Loucy (cell line): ENCODE data around the gene PSMD1.

Source experiments
- EZH2phosphoT487 ChIP-seq: fragments of 200-600 bp; IDR thresholded peaks from 2 replicates; pipeline ENCODE4 v1.6.1; 2018; ENCODE audit warnings: antibody characterized with exemption, mild to moderate bottlenecking, moderate library complexity, borderline replicate concordance
- TF ChIP-seq, protein P1 (sequence below): fragments of 200-600 bp; sonication (generic); conservative IDR thresholded peaks from 2 replicates; pipeline ENCODE4 v1.5.1; 2014; ENCODE audit warnings: mild to moderate bottlenecking, antibody characterized with exemption, low read length

DNA sequence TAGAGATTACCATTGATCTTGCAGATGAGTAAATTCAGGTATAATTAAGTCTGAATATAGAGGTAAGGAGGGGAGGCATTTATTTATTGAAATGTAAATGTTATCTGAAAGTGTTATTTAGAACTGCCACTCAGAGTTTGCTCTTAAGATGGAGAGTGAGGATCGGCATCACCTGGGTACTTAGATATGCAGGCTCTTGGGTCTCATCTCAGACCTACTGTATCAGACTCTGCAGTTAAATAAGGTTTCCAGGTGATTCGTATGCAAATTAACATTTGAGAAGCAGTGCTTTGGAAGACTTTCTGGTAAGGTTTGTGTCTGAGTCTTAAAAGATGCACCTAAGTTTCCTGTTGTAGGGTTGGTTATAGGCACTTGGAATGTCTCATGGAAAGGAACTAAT is 59.0 kb downstream of the PSMD1 start:
- TF ChIP-seq, protein P1, sequence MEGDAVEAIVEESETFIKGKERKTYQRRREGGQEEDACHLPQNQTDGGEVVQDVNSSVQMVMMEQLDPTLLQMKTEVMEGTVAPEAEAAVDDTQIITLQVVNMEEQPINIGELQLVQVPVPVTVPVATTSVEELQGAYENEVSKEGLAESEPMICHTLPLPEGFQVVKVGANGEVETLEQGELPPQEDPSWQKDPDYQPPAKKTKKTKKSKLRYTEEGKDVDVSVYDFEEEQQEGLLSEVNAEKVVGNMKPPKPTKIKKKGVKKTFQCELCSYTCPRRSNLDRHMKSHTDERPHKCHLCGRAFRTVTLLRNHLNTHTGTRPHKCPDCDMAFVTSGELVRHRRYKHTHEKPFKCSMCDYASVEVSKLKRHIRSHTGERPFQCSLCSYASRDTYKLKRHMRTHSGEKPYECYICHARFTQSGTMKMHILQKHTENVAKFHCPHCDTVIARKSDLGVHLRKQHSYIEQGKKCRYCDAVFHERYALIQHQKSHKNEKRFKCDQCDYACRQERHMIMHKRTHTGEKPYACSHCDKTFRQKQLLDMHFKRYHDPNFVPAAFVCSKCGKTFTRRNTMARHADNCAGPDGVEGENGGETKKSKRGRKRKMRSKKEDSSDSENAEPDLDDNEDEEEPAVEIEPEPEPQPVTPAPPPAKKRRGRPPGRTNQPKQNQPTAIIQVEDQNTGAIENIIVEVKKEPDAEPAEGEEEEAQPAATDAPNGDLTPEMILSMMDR: no peak
- no peak for TF ChIP-seq EZH2phosphoT487
